H1 (cell line): ENCODE results near the gene FAM53C. TPM values are rescaled to one million over a fixed set of nuclear protein-coding genes. Genes with fewer than 3 reads are reported as not detected.

Source experiments
- CTCF ChIA-PET: fragments of 300-600 bp; sonication (Branson Sonifier 250); formaldehyde crosslinking; loops from one replicate; lab custom pipeline; 2021; ENCODE audit not compliant: partially characterized antibody; lab: Charles Lee
- POLR2A ChIA-PET: fragments of 300-600 bp; sonication (Branson Sonifier 250); formaldehyde crosslinking; loops from one replicate; lab custom pipeline; 2021; ENCODE audit warnings: inconsistent platforms; ENCODE audit not compliant: partially characterized antibody; lab: Charles Lee
- DNase-seq, 2 experiments: peaks; one replicate each; pipeline versions ENCODE4 v3.0.0 to v3.0.0-alpha.2; 2010 to 2022; ENCODE audit warnings: low spot score in 2 of 2, low read depth in 1 of 2, mixed read lengths in 1 of 2
- FAIRE-seq: peaks from 2 replicates; lab custom pipeline; 2011; peaks lifted over from hg19 to GRCh38; lab: Jason Lieb, UNC
- H2AFZ ChIP-seq: 2 replicates; pipeline ENCODE4 v1.8.1; 2012; ENCODE audit warnings: low read length, inconsistent platforms
- H2AK5ac ChIP-seq: 2 replicates; pipeline ENCODE4 v1.6.1; 2013; ENCODE audit warnings: low read depth, low read length
- H2BK120ac ChIP-seq: replicated peaks from 2 replicates; pipeline ENCODE3; 2013; ENCODE audit warnings: low read depth, low read length, inconsistent platforms
- H2BK12ac ChIP-seq: 2 replicates; pipeline ENCODE4 v1.6.1; 2013; ENCODE audit warnings: low read depth, low read length
- H2BK15ac ChIP-seq: 2 replicates; pipeline ENCODE4 v1.6.1; 2013; ENCODE audit warnings: low read length
- H2BK20ac ChIP-seq: 2 replicates; pipeline ENCODE4 v1.6.1; 2013; ENCODE audit warnings: low read length
- H2BK5ac ChIP-seq: 2 replicates; pipeline ENCODE4 v1.6.1; 2013; ENCODE audit warnings: low read depth, low read length
- H3K14ac ChIP-seq: 2 replicates; pipeline ENCODE4 v1.6.1; 2013; ENCODE audit warnings: inconsistent platforms; ENCODE audit not compliant: insufficient read length
- H3K18ac ChIP-seq: 2 replicates; pipeline ENCODE4 v1.6.1; 2013; ENCODE audit warnings: low read length; ENCODE audit errors: extremely low read depth
- H3K23ac ChIP-seq: 2 replicates; pipeline ENCODE4 v1.6.1; 2013; ENCODE audit warnings: inconsistent platforms; ENCODE audit not compliant: insufficient read length
- H3K23me2 ChIP-seq: 2 replicates; pipeline ENCODE4 v1.6.1; 2013; ENCODE audit warnings: low read depth, low read length
- H3K27ac ChIP-seq: 2 replicates; pipeline ENCODE4 v1.6.1; 2011; ENCODE audit warnings: low read depth, low read length, inconsistent platforms
- H3K27me3 ChIP-seq, 4 experiments: replicated peaks in 1 of 4; 1 replicate in 1 of 4; 2 replicates in 3 of 4; pipeline versions ENCODE4 v1.6.1 to v1.8.1; 2011 to 2013; ENCODE audit warnings: low read length in 3 of 4, mild to moderate bottlenecking in 3 of 4, inconsistent platforms in 2 of 4, mixed read lengths in 2 of 4, moderate library complexity in 1 of 4; ENCODE audit not compliant: control insufficient read depth in 3 of 4, insufficient read depth in 3 of 4; ENCODE audit errors: extremely low read depth in 1 of 4
- H3K36me3 ChIP-seq, 4 experiments: 2 replicates each; pipeline versions ENCODE4 v1.6.1 to v1.8.1; 2011 to 2013; ENCODE audit warnings: mild to moderate bottlenecking in 4 of 4, low read length in 3 of 4, moderate library complexity in 2 of 4, control low read depth in 1 of 4, inconsistent platforms in 1 of 4; ENCODE audit not compliant: insufficient read depth in 4 of 4, control insufficient read depth in 2 of 4
- H3K4ac ChIP-seq: replicated peaks from 2 replicates; pipeline ENCODE3; 2013; ENCODE audit warnings: low read length, low read depth, mixed read lengths, inconsistent platforms; ENCODE audit not compliant: insufficient read length
- H3K4me1 ChIP-seq, 4 experiments: replicated peaks in 1 of 4; 1 replicate in 1 of 4; 2 replicates in 3 of 4; pipeline versions ENCODE4 v1.6.1 to v1.8.1; 2011 to 2013; ENCODE audit warnings: low read length in 3 of 4, inconsistent platforms in 2 of 4, mixed read lengths in 1 of 4; ENCODE audit not compliant: insufficient read depth in 4 of 4, control insufficient read depth in 3 of 4
- H3K4me2 ChIP-seq, 2 experiments: 2 replicates each; pipeline versions ENCODE4 v1.6.1 to v1.8.1; 2011 to 2013; ENCODE audit warnings: low read depth in 2 of 2, low read length in 2 of 2, control low read depth in 1 of 2, inconsistent platforms in 1 of 2, mild to moderate bottlenecking in 1 of 2; ENCODE audit not compliant: insufficient read depth in 1 of 2
- H3K4me3 ChIP-seq, 4 experiments: fragments of 200-600, 300-600 bp in 1 of 4; sonication (generic), shearing (Covaris generic), sonication (Bioruptor Twin) in 1 of 4; 2 replicates each; pipeline versions ENCODE4 v1.5.1 to v1.8.1; 2011 to 2016; ENCODE audit warnings: low read length in 4 of 4, low read depth in 3 of 4, control low read depth in 2 of 4, inconsistent platforms in 2 of 4, mild to moderate bottlenecking in 2 of 4, mixed read lengths in 1 of 4, moderate library complexity in 1 of 4; ENCODE audit not compliant: insufficient read depth in 2 of 4; ENCODE audit errors: extremely low read depth in 1 of 4
- H3K56ac ChIP-seq: replicated peaks from 2 replicates; pipeline ENCODE3; 2013; ENCODE audit warnings: low read depth, mild to moderate bottlenecking, mixed read lengths, low read length, inconsistent platforms; ENCODE audit not compliant: insufficient read length
- H3K79me1 ChIP-seq: 2 replicates; pipeline ENCODE4 v1.6.1; 2013; ENCODE audit warnings: low read depth, low read length, control low read depth
- H3K79me2 ChIP-seq, 2 experiments: 2 replicates each; pipeline versions ENCODE4 v1.6.1 to v1.8.1; 2012 to 2013; ENCODE audit warnings: low read length in 2 of 2, mild to moderate bottlenecking in 2 of 2, inconsistent platforms in 1 of 2; ENCODE audit not compliant: insufficient read depth in 2 of 2, control insufficient read depth in 1 of 2
- H3K9ac ChIP-seq, 4 experiments: replicated peaks in 1 of 4; 1 replicate in 1 of 4; 2 replicates in 3 of 4; pipeline versions ENCODE4 v1.6.1 to v1.8.1; 2011 to 2013; ENCODE audit warnings: low read depth in 3 of 4, low read length in 3 of 4, control low read depth in 2 of 4, mild to moderate bottlenecking in 2 of 4, moderate library complexity in 2 of 4, inconsistent platforms in 1 of 4; ENCODE audit errors: extremely low read depth in 1 of 4
- H3K9me3 ChIP-seq, 2 experiments: 2 replicates each; pipeline versions ENCODE4 v1.6.1 to v1.8.1; 2012 to 2013; ENCODE audit warnings: mild to moderate bottlenecking in 2 of 2, moderate library complexity in 2 of 2, control low read depth in 1 of 2, inconsistent platforms in 1 of 2, low read depth in 1 of 2, low read length in 1 of 2, mixed read lengths in 1 of 2; ENCODE audit not compliant: insufficient read depth in 2 of 2
- H4K20me1 ChIP-seq, 2 experiments: replicated peaks in 1 of 2; 2 replicates each; pipeline versions ENCODE3 to v1.8.1; 2011 to 2013; ENCODE audit warnings: inconsistent platforms in 2 of 2, low read length in 2 of 2, mild to moderate bottlenecking in 1 of 2; ENCODE audit not compliant: insufficient read depth in 2 of 2, control insufficient read depth in 1 of 2
- H4K5ac ChIP-seq: 2 replicates; pipeline ENCODE4 v1.6.1; 2013; ENCODE audit warnings: low read length, low read depth, mixed read lengths, inconsistent platforms; ENCODE audit not compliant: insufficient read length
- H4K8ac ChIP-seq: 2 replicates; pipeline ENCODE4 v1.8.0; 2013; ENCODE audit warnings: mild to moderate bottlenecking, moderate library complexity, low read length, inconsistent platforms; ENCODE audit not compliant: insufficient read depth; ENCODE audit errors: extremely low read depth
- H4K91ac ChIP-seq: replicated peaks from 2 replicates; pipeline ENCODE3; 2013; ENCODE audit warnings: low read length, mixed read lengths, inconsistent platforms; ENCODE audit not compliant: insufficient read length
- WGBS, 2 experiments: shearing (Covaris generic) in 1 of 2; methylation state at CpG; one replicate each; pipeline versions ENCODE4 v1.1.6 to v1.1.7; 2013 to 2015; ENCODE audit warnings: low lambda C conversion rate in 2 of 2, mixed read lengths in 2 of 2, inconsistent platforms in 1 of 2, low coverage in 1 of 2, missing lambda C conversion rate in 1 of 2; ENCODE audit not compliant: insufficient replicate concordance in 2 of 2, insufficient coverage in 1 of 2, insufficient read length in 1 of 2; ENCODE audit errors: extremely low coverage in 1 of 2, missing lambda C conversion rate in 1 of 2; 5-methylcytosine and 5-hydroxymethylcytosine counted together
- polyA plus RNA-seq, 7 experiments: library from polyadenylated mRNA; depleted of rRNA in 3 of 7; stranded (reverse) in 5 of 7; unstranded in 2 of 7; fragments of >200 nt in 5 of 7; fragments of 200-250 nt in 2 of 7; gene quantifications; 1 replicate in 5 of 7; 2 replicates in 1 of 7; 4 replicates in 1 of 7; pipeline versions ENCODE4 v1.2.1 to v1.2.3, GENCODE V29; 2011 to 2013; ENCODE audit warnings: missing spikeins in 2 of 7, mixed read lengths in 2 of 7
- total RNA-seq: library from RNA; stranded (reverse); fragmentation: NEBNext Ultra II Directional; extraction: Animal tissue kit (Norgen Biotek cat#: 25700); gene quantifications from 2 replicates; pipeline ENCODE4 v1.2.1, GENCODE V29; 2021

The FAM53C gene
- total and polyA plus RNA-seq, 2 of the 8 experiments (the other 6 are each of a cell fraction or from before 2014, with no cell fraction given), result 57.6 to 75.3 TPM

DNA sequence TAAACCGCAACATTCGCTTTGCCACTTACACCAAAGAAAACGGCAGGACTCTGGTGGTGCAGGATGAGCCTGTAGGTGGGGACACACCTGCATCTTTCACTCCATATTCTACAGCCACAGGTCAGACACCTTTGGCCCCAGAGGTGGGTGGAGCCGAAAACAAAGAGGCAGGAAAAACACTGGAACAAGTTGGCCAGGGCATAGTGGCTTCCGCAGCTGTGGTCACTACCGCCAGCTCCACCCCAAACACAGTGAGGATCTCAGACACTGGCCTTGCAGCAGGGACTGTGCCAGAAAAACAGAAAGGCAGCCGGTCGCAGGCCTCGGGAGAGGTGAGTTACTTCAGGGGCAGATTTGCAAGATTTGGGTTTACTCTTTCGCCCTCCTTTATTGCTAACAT, 48.2 kb downstream of the FAM53C start:
- Histone ChIP-seq H3K79me2 (no peaks in the 10 kb centered on the region), H3K4me3 (no peak overlapping the region), H4K91ac (no peak overlapping the region), H3K18ac (no peak overlapping the region), H3K56ac (no peak overlapping the region), H2BK5ac (no peak overlapping the region), H3K9ac (no peak overlapping the region), H3K4ac (no peak overlapping the region), H3K4me1 (no peaks in the 10 kb centered on the region), H4K5ac (no peak overlapping the region), H2BK15ac (no peak overlapping the region), H3K23ac (no peak overlapping the region), H2AK5ac (no peak overlapping the region), H3K14ac (no peak overlapping the region), H4K8ac (no peak overlapping the region), H2BK20ac (no peak overlapping the region), H3K4me2 (no peak overlapping the region), H3K27me3 (no peaks in the 10 kb centered on the region), H3K23me2 (no peaks in the 10 kb centered on the region), H4K20me1 (peaks cover 0 to 2% of the 10 kb centered on the region in 2 experiments), H3K79me1 (no peaks in the 10 kb centered on the region), H2BK120ac (no peak overlapping the region), H2BK12ac (no peak overlapping the region), H2AFZ (no peak overlapping the region), H3K36me3 (peaks cover 12 to 49% (median 21%) of the 10 kb centered on the region in 4 experiments), H3K27ac (no peak overlapping the region), H3K9me3 (no peaks in the 10 kb centered on the region)
- WGBS, 2 experiments, result 93% methylated on average over 9 of the region's 10 CpGs; no CpG with 5 or more reads in 1 of the 2 experiments
- DNase-seq (no peak), FAIRE-seq (no peak)
- ChIA-PET POLR2A (no interaction called here), CTCF (interaction anchor here (1.5 kb wide), 1 partner anchor 34 kb away, joined by 3 read pairs; the partner anchor contains the start of gene KDM3B)
